Measurements from ENCODE around the gene ZNF384. TPM values are rescaled to one million over a fixed set of nuclear protein-coding genes. Genes with fewer than 3 reads are reported as not detected.
A peak's percentile ranks its signal among the peaks of the same experiment; 100 is the strongest.

The ZNF384 gene
- total RNA-seq, 1 experiment from 2014 or later, result 68.5 TPM

- H3K4me1 Mint-ChIP-seq (ENCODE audit: low read depth, unreplicated experiment), result no peaks in the 10 kb centered on the region
- intact Hi-C loops (cut with micrococcal nuclease; ENCODE audit: unreplicated experiment), result no loop called here
- TF ChIP-seq, protein P1, sequence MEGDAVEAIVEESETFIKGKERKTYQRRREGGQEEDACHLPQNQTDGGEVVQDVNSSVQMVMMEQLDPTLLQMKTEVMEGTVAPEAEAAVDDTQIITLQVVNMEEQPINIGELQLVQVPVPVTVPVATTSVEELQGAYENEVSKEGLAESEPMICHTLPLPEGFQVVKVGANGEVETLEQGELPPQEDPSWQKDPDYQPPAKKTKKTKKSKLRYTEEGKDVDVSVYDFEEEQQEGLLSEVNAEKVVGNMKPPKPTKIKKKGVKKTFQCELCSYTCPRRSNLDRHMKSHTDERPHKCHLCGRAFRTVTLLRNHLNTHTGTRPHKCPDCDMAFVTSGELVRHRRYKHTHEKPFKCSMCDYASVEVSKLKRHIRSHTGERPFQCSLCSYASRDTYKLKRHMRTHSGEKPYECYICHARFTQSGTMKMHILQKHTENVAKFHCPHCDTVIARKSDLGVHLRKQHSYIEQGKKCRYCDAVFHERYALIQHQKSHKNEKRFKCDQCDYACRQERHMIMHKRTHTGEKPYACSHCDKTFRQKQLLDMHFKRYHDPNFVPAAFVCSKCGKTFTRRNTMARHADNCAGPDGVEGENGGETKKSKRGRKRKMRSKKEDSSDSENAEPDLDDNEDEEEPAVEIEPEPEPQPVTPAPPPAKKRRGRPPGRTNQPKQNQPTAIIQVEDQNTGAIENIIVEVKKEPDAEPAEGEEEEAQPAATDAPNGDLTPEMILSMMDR (IDR thresholded peaks at IDR 0.05; ENCODE audit: unreplicated experiment), result peak; percentile 16
Observed at GRCh38 chr12:6667559-6668210, 21.5 kb downstream of the ZNF384 start.

DNA sequence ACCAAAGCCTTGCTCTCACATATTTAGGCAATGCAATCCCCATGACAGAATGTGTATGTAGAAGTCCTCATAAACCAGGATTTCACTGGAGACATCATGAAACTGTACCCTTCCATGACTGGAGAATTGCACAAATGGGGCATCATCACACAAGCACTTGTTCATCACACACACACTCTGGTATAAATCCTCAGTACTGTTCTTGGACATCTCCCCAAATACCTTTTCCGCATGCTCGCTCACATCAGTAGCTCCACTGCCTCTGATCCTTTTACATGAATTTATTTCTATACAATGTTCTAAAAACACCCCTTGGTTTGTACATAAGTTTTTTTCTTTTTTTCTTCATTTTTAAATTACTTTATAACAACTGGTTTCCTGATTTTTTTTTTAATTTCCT is 23.0 kb downstream of the ZNF384 start:
- Mint-ChIP-seq H3K4me1 (ENCODE audit: low read depth, unreplicated experiment) (peaks cover 10% of the 10 kb centered on the region), H3K27ac (ENCODE audit: unreplicated experiment) (no peak overlapping the region), H3K9me3 (ENCODE audit: low read depth, unreplicated experiment) (no peaks in the 10 kb centered on the region), H3K27me3 (ENCODE audit: unreplicated experiment) (no peaks in the 10 kb centered on the region), H3K36me3 (ENCODE audit: insufficient read depth, unreplicated experiment) (peaks cover 46% of the 10 kb centered on the region), H3K4me3 (ENCODE audit: low read depth, unreplicated experiment) (no peak overlapping the region)
- DNase-seq, result no peak
- intact Hi-C loops (cut with micrococcal nuclease; ENCODE audit: unreplicated experiment), result no loop called here
- CTCF ChIA-PET, result no interaction called here
- BruUV-seq (replicated peaks), result no TSS peak
- TF ChIP-seq, protein P1 (IDR thresholded peaks at IDR 0.05; ENCODE audit: unreplicated experiment), result no peak

More at GRCh38 chr12:6667559-6668210, 21.5 kb downstream of the ZNF384 start:
- no peaks in the 10 kb centered on the region for H3K27me3 Mint-ChIP-seq (ENCODE audit: unreplicated experiment)
- BruUV-seq (replicated peaks), result no TSS peak
- CTCF ChIA-PET, result no interaction called here
- H3K36me3 Mint-ChIP-seq (ENCODE audit: insufficient read depth, unreplicated experiment), result peaks cover 56% of the 10 kb centered on the region
- H3K27ac Mint-ChIP-seq (ENCODE audit: unreplicated experiment), result no peak overlapping the region
- DNase-seq, result peak; percentile 33
- H3K4me3 Mint-ChIP-seq (ENCODE audit: low read depth, unreplicated experiment), result no peak overlapping the region
- H3K9me3 Mint-ChIP-seq (ENCODE audit: low read depth, unreplicated experiment), result no peaks in the 10 kb centered on the region

- Mint-ChIP-seq H3K9me3 (ENCODE audit: low read depth, unreplicated experiment) (no peaks in the 10 kb centered on the region), H3K36me3 (ENCODE audit: insufficient read depth, unreplicated experiment) (peaks cover 36% of the 10 kb centered on the region), H3K27me3 (ENCODE audit: unreplicated experiment) (no peaks in the 10 kb centered on the region), H3K4me3 (ENCODE audit: low read depth, unreplicated experiment) (no peak overlapping the region), H3K4me1 (ENCODE audit: low read depth, unreplicated experiment) (peaks cover 10% of the 10 kb centered on the region), H3K27ac (ENCODE audit: unreplicated experiment) (no peak overlapping the region)
- BruUV-seq (replicated peaks), result no TSS peak
- TF ChIP-seq, protein P1 (IDR thresholded peaks at IDR 0.05; ENCODE audit: unreplicated experiment), result no peak
- intact Hi-C loops (cut with micrococcal nuclease; ENCODE audit: unreplicated experiment), result loop anchor here (5.0 kb wide), 1 partner anchor 57 kb away; the partner anchor contains the start of gene COPS7A
- DNase-seq, result no peak
- CTCF ChIA-PET, result no interaction called here
Observed at GRCh38 chr12:6664902-6665301, 24.3 kb downstream of the ZNF384 start.

GRCh38 chr12:6662906-6663742 is 26.1 kb downstream of the ZNF384 start, which contains the start of gene ING4:
TSS of gene ING4 (minus strand) at chr12:6663119. CDS start at chr12:6663101, 18 bp downstream.
- Mint-ChIP-seq H3K36me3 (ENCODE audit: insufficient read depth, unreplicated experiment) (peaks cover 34% of the 10 kb centered on the region), H3K27me3 (ENCODE audit: unreplicated experiment) (no peaks in the 10 kb centered on the region), H3K4me3 (ENCODE audit: low read depth, unreplicated experiment) (peak within 1 kb of the TSS; percentile 86), H3K27ac (ENCODE audit: unreplicated experiment) (peak within 1 kb of the TSS; percentile 92), H3K4me1 (ENCODE audit: low read depth, unreplicated experiment) (peaks cover 10% of the 10 kb centered on the region), H3K9me3 (ENCODE audit: low read depth, unreplicated experiment) (no peaks in the 10 kb centered on the region)
- BruUV-seq (replicated peaks), result no TSS peak
- DNase-seq, result peak; percentile 94
- CTCF ChIA-PET, result no interaction called here
- intact Hi-C loops (cut with micrococcal nuclease; ENCODE audit: unreplicated experiment), result loop anchor here (5.0 kb wide), 1 partner anchor 59 kb away; the partner anchor contains the start of gene COPS7A
- TF ChIP-seq, protein P1 (IDR thresholded peaks at IDR 0.05; ENCODE audit: unreplicated experiment), result no peak

Measured in Calu3 (cell line).